Measurements from ENCODE around the gene TNP2. TPM values are rescaled to one million over a fixed set of nuclear protein-coding genes. Genes with fewer than 3 reads are reported as not detected.
A peak's percentile ranks its signal among the peaks of the same experiment; 100 is the strongest.

The TNP2 gene
- polyA plus RNA-seq, 3 donors = not detected

DNA sequence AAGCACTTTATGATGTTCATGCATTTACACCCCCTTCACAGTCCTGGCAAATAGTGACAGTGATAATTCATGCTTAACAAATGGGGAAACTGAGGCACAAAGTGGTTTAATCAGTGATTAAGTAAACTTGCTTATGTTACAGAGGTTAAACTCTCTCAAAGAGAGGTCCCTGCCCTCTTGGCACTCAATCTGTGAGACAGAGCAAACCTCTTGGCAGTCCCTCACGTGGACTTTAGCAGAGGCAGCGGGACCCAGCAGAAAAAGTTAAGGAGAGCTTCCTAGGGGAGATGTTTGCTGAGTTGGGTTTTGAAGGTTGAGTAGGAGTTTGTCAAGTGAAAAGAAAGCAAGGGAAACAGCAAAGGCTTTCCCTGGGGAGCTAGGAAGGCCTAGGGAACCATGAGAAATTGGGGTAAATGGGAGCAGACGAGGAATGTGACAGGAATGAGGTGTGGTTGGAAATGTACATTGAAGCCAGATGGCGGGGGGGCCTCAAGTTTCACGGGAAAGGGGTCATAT lies 23.8 kb downstream of the TNP2 start:
- H2AFZ ChIP-seq (ENCODE audit: insufficient read depth, low read depth, low read length, poor library complexity, severe bottlenecking) = no peak overlapping the region
- peaks cover 4 to 14% (median 7%) of the 10 kb centered on the region in 3 donors for H3K27me3 Mint-ChIP-seq (ENCODE audit: low read depth in 3 of 3)

DNA sequence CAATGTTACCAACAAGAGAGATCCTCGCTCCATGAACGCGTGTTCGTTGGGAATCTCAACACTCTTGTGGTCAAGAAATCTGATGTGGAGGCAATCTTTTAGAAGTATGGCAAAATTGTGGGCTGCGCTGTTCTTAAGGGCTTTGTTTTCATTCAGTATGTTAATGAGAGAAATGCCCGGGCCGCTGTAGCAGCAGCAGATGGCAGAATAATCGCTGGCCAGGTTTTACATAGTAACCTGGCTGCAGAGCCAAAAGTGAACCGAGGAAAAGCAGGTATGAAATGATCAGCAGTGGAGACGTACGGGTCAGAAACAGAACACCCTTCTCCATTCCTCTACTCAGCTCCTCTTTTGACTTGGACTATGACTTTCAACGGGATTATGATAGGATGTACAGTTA lies 26.5 kb downstream of the TNP2 start:
- Histone ChIP-seq H3K27ac (ENCODE audit: low read depth in 1 of 2, low read length in 2 of 2) (no peak overlapping the region), H3K4me2 (replicated peaks; ENCODE audit: extremely low read depth, low read length, poor library complexity, severe bottlenecking) (no peak overlapping the region), H3K4me1 (ENCODE audit: control insufficient read depth in 1 of 2, insufficient read depth in 2 of 2, low read length in 2 of 2) (no peaks in the 10 kb centered on the region), H3K4me3 (replicated peaks in 1 of 3; ENCODE audit: low read depth in 2 of 3, low read length in 3 of 3) (no peak overlapping the region), H3K9me3 (replicated peaks in 1 of 2; ENCODE audit: control insufficient read depth in 1 of 2, insufficient read depth in 1 of 2, low read length in 2 of 2) (no peaks in the 10 kb centered on the region), H4K20me1 (ENCODE audit: insufficient read depth, low read length) (no peaks in the 10 kb centered on the region), H3K27me3 (ENCODE audit: control insufficient read depth in 2 of 2, insufficient read depth in 2 of 2, low read length in 2 of 2) (no peaks in the 10 kb centered on the region), H3K79me2 (ENCODE audit: insufficient read depth, low read length) (no peaks in the 10 kb centered on the region), H3K9ac (ENCODE audit: insufficient read depth, low read length, poor library complexity, severe bottlenecking) (no peak overlapping the region), H2AFZ (ENCODE audit: insufficient read depth, low read depth, low read length, poor library complexity, severe bottlenecking) (no peak overlapping the region), H3K36me3 (replicated peaks in 1 of 2; ENCODE audit: control insufficient read depth in 1 of 2, insufficient read depth in 2 of 2, low read length in 2 of 2) (no peaks in the 10 kb centered on the region)
- H3K36me3 Mint-ChIP-seq = no peaks in the 10 kb centered on the region
- peaks cover 5% of the 10 kb centered on the region for H3K4me1 Mint-ChIP-seq
- DNase-seq = no peak
- no peak overlapping the region for H3K4me3 Mint-ChIP-seq
- WGBS (ENCODE audit: insufficient coverage) = 100% methylated on average over 7 of the region's 12 CpGs
- intact Hi-C loops (cut with micrococcal nuclease) = no loop called here
- H3K9me3 Mint-ChIP-seq = peaks cover 0 to 2% (median 0%) of the 10 kb centered on the region in 7 donors
- no peak overlapping the region for H3K27ac Mint-ChIP-seq
- TF ChIP-seq, protein P1, sequence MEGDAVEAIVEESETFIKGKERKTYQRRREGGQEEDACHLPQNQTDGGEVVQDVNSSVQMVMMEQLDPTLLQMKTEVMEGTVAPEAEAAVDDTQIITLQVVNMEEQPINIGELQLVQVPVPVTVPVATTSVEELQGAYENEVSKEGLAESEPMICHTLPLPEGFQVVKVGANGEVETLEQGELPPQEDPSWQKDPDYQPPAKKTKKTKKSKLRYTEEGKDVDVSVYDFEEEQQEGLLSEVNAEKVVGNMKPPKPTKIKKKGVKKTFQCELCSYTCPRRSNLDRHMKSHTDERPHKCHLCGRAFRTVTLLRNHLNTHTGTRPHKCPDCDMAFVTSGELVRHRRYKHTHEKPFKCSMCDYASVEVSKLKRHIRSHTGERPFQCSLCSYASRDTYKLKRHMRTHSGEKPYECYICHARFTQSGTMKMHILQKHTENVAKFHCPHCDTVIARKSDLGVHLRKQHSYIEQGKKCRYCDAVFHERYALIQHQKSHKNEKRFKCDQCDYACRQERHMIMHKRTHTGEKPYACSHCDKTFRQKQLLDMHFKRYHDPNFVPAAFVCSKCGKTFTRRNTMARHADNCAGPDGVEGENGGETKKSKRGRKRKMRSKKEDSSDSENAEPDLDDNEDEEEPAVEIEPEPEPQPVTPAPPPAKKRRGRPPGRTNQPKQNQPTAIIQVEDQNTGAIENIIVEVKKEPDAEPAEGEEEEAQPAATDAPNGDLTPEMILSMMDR (IDR thresholded peaks at IDR 0.05) = no peak
- H3K27me3 Mint-ChIP-seq (ENCODE audit: low read depth in 3 of 3) = peaks cover 3 to 12% (median 9%) of the 10 kb centered on the region in 3 donors

More for the DNA sequence above, 23.8 kb downstream of the TNP2 start:
- Histone ChIP-seq H3K27ac (ENCODE audit: low read depth in 1 of 2, low read length in 2 of 2) (no peak overlapping the region), H3K4me2 (replicated peaks; ENCODE audit: extremely low read depth, low read length, poor library complexity, severe bottlenecking) (no peak overlapping the region), H3K27me3 (ENCODE audit: control insufficient read depth in 2 of 2, insufficient read depth in 2 of 2, low read length in 2 of 2) (no peaks in the 10 kb centered on the region), H3K9me3 (replicated peaks in 1 of 2; ENCODE audit: control insufficient read depth in 1 of 2, insufficient read depth in 1 of 2, low read length in 2 of 2) (no peaks in the 10 kb centered on the region), H4K20me1 (ENCODE audit: insufficient read depth, low read length) (no peaks in the 10 kb centered on the region), H3K4me1 (ENCODE audit: control insufficient read depth in 1 of 2, insufficient read depth in 2 of 2, low read length in 2 of 2) (no peaks in the 10 kb centered on the region), H3K4me3 (replicated peaks in 1 of 3; ENCODE audit: low read depth in 2 of 3, low read length in 3 of 3) (no peak overlapping the region), H3K36me3 (replicated peaks in 1 of 2; ENCODE audit: control insufficient read depth in 1 of 2, insufficient read depth in 2 of 2, low read length in 2 of 2) (no peaks in the 10 kb centered on the region), H3K9ac (ENCODE audit: insufficient read depth, low read length, poor library complexity, severe bottlenecking) (no peak overlapping the region), H3K79me2 (ENCODE audit: insufficient read depth, low read length) (no peaks in the 10 kb centered on the region)
- H3K36me3 Mint-ChIP-seq = no peaks in the 10 kb centered on the region
- TF ChIP-seq, protein P1 (IDR thresholded peaks at IDR 0.05) = no peak
- H3K4me1 Mint-ChIP-seq = peaks cover 5% of the 10 kb centered on the region
- peak overlapping the region in 1 of 7 donors; percentile 76 for H3K27ac Mint-ChIP-seq
- WGBS (ENCODE audit: insufficient coverage) = 100% methylated on average over 4 of the region's 5 CpGs
- DNase-seq = no peak
- intact Hi-C loops (cut with micrococcal nuclease) = no loop called here
- no peak overlapping the region for H3K4me3 Mint-ChIP-seq
- peaks cover 0 to 4% (median 0%) of the 10 kb centered on the region in 7 donors for H3K9me3 Mint-ChIP-seq

All from CD14-positive monocyte (primary cell).